CD4-positive, alpha-beta T cell treated with Interferon gamma for 1 hour (primary cell): Measurements from ENCODE around the gene CHSY3.

Experiments used
- DNase-seq: peaks from one replicate; pipeline ENCODE4 v3.0.0-alpha.2; 2020

Gene CHSY3

GRCh38 chr5:130102960-130103359 lies 198.7 kb downstream of the CHSY3 start:
- DNase-seq: no peak

GRCh38 chr5:130104895-130105688 lies 200.8 kb downstream of the CHSY3 start:
- DNase-seq: no peak

- DNase-seq: no peak
These were observed 202.2 kb downstream of the CHSY3 start for GRCh38 chr5:130106480-130106879.

- no peak for DNase-seq
These were observed 204.9 kb downstream of the CHSY3 start for GRCh38 chr5:130109152-130109551.

- no peak for DNase-seq
These were observed 206.1 kb downstream of the CHSY3 start for GRCh38 chr5:130110328-130110727.

- no peak for DNase-seq
These were observed 207.5 kb downstream of the CHSY3 start for GRCh38 chr5:130111746-130112145.

GRCh38 chr5:130112246-130112645 lies 208.0 kb downstream of the CHSY3 start:
- no peak for DNase-seq

GRCh38 chr5:130115686-130116085 lies 211.4 kb downstream of the CHSY3 start:
- DNase-seq: no peak

- DNase-seq: no peak
These were observed 212.2 kb downstream of the CHSY3 start for GRCh38 chr5:130116462-130116861.

GRCh38 chr5:130116972-130117371 lies 212.7 kb downstream of the CHSY3 start:
- no peak for DNase-seq

GRCh38 chr5:130126746-130127145 lies 222.5 kb downstream of the CHSY3 start:
- DNase-seq: no peak

- DNase-seq: no peak
These were observed 231.2 kb downstream of the CHSY3 start for GRCh38 chr5:130135506-130135905.

GRCh38 chr5:130136300-130136699 lies 232.0 kb downstream of the CHSY3 start:
- DNase-seq: no peak

GRCh38 chr5:130137681-130138080 lies 233.4 kb downstream of the CHSY3 start:
- no peak for DNase-seq

- DNase-seq: no peak
These were observed 234.3 kb downstream of the CHSY3 start for GRCh38 chr5:130138406-130139045.

- no peak for DNase-seq
These were observed 237.5 kb downstream of the CHSY3 start for GRCh38 chr5:130141659-130142320.

GRCh38 chr5:130151239-130151638 lies 247.0 kb downstream of the CHSY3 start:
- no peak for DNase-seq

GRCh38 chr5:130155345-130156011 lies 251.2 kb downstream of the CHSY3 start:
- no peak for DNase-seq

- no peak for DNase-seq
These were observed 253.8 kb downstream of the CHSY3 start for GRCh38 chr5:130158036-130158435.

- no peak for DNase-seq
These were observed 255.7 kb downstream of the CHSY3 start for GRCh38 chr5:130159968-130160367.

GRCh38 chr5:130164966-130165365 lies 260.7 kb downstream of the CHSY3 start:
- no peak for DNase-seq

- DNase-seq: no peak
These were observed 262.7 kb downstream of the CHSY3 start for GRCh38 chr5:130166839-130167490.

- DNase-seq: no peak
These were observed 263.9 kb downstream of the CHSY3 start for GRCh38 chr5:130168211-130168610.
